Gastrocnemius medialis (tissue), 4 donors: ENCODE data around the gene GARNL3. TPM values are rescaled to one million over a fixed set of nuclear protein-coding genes. Genes with fewer than 3 reads are reported as not detected.

Source experiments
- ATAC-seq, 2 donors: fragments of 150-250 bp; one replicate each; pipeline ENCODE4 v1.9.1; 2016
- DNase-seq, 2 donors: peaks; one replicate each; pipeline ENCODE4 v3.0.0-alpha.2; 2019
- H3K27ac ChIP-seq, 4 donors: fragments of 200-600 bp; sonication (generic); 1 replicate in 1 of 4; 2 replicates in 3 of 4; pipeline ENCODE4 v1.5.1; 2016 to 2018; ENCODE audit warnings: mild to moderate bottlenecking in 2 of 4, moderate library complexity in 1 of 4
- H3K27me3 ChIP-seq, 3 donors: fragments of 200-600 bp; sonication (generic) in 2 of 3; 1 replicate in 1 of 3; 2 replicates in 2 of 3; pipeline versions ENCODE4 v1.5.1 to v1.6.0; 2016 to 2019; ENCODE audit warnings: mild to moderate bottlenecking in 1 of 3, moderate library complexity in 1 of 3
- H3K36me3 ChIP-seq, 2 donors: fragments of 200-600 bp; sonication (generic) in 1 of 2; one replicate each; pipeline ENCODE4 v1.5.1; 2017 to 2018
- H3K4me1 ChIP-seq, 2 donors: fragments of 200-600 bp; sonication (generic) in 1 of 2; one replicate each; pipeline ENCODE4 v1.5.1; 2016 to 2017; ENCODE audit warnings: mild to moderate bottlenecking in 2 of 2
- H3K4me3 ChIP-seq, 4 donors: fragments of 200-600 bp; sonication (generic) in 3 of 4; 1 replicate in 1 of 4; 2 replicates in 3 of 4; pipeline ENCODE4 v1.5.1; 2016 to 2019; ENCODE audit warnings: mild to moderate bottlenecking in 2 of 4
- H3K9me3 ChIP-seq, 3 donors: fragments of 200-600 bp; sonication (generic) in 2 of 3; 1 replicate in 1 of 3; 2 replicates in 2 of 3; pipeline ENCODE4 v1.5.1; 2016 to 2019
- POLR2A ChIP-seq, 2 donors: fragments of 450-650 bp; IDR thresholded peaks; one replicate each; pipeline ENCODE4 v1.6.1; 2017; ENCODE audit warnings: antibody characterized with exemption in 2 of 2, mild to moderate bottlenecking in 2 of 2, moderate library complexity in 2 of 2
- in situ Hi-C, 4 donors: fragments of 200-750 bp; cut with MboI; loops; one replicate each; pipeline versions ENCODE4 v1.15.0 to v1.8.0; 2017; ENCODE audit warnings: low sequenced_read_pairs in 4 of 4
- intact Hi-C: fragments of 100-400 bp; cut with DNase I; formaldehyde crosslinking; loops from one replicate; pipeline ENCODE4 v1.15.1; 2023; ENCODE audit warnings: low total_unique reads
- total RNA-seq, 4 donors: library from RNA; depleted of rRNA; stranded (reverse); fragments of >200 nt; gene quantifications; one replicate each; pipeline versions ENCODE4 v1.1.0 to v1.2.3, GENCODE V29; 2016
- TF ChIP-seq, protein P1 (sequence below), 5 experiments: fragments of 450-650 bp in 3 of 5; fragments of 200-600 bp in 2 of 5; sonication (generic) in 2 of 5; IDR thresholded peaks in 4 of 5; conservative IDR thresholded peaks in 1 of 5; 1 replicate in 4 of 5; 2 replicates in 1 of 5; pipeline ENCODE4 v1.5.1; 2016 to 2019; ENCODE audit warnings: antibody characterized with exemption in 5 of 5, mild to moderate bottlenecking in 3 of 5, moderate library complexity in 3 of 5

Gene GARNL3
- total RNA-seq, 4 donors from 2014 or later: 2.5 to 5.7 (median 3.0) TPM

- no peaks in the 10 kb centered on the region for H3K27me3 ChIP-seq
- no peak for DNase-seq
- H3K4me1 ChIP-seq: peaks cover 0 to 1% of the 10 kb centered on the region in 2 donors
- intact Hi-C loops: no loop called here
- in situ Hi-C loops: no loop called here
- no peaks in the 10 kb centered on the region for H3K36me3 ChIP-seq
- H3K9me3 ChIP-seq: no peaks in the 10 kb centered on the region
- ATAC-seq: no peak
- TF ChIP-seq POLR2A (IDR thresholded peaks at IDR 0.05): no peak
- TF ChIP-seq, protein P1, sequence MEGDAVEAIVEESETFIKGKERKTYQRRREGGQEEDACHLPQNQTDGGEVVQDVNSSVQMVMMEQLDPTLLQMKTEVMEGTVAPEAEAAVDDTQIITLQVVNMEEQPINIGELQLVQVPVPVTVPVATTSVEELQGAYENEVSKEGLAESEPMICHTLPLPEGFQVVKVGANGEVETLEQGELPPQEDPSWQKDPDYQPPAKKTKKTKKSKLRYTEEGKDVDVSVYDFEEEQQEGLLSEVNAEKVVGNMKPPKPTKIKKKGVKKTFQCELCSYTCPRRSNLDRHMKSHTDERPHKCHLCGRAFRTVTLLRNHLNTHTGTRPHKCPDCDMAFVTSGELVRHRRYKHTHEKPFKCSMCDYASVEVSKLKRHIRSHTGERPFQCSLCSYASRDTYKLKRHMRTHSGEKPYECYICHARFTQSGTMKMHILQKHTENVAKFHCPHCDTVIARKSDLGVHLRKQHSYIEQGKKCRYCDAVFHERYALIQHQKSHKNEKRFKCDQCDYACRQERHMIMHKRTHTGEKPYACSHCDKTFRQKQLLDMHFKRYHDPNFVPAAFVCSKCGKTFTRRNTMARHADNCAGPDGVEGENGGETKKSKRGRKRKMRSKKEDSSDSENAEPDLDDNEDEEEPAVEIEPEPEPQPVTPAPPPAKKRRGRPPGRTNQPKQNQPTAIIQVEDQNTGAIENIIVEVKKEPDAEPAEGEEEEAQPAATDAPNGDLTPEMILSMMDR (IDR thresholded peaks at IDR 0.05 in 4 of 5, conservative IDR thresholded peaks at IDR 0.05 in 1 of 5): no peak
- no peak overlapping the region for H3K4me3 ChIP-seq
- H3K27ac ChIP-seq: no peak overlapping the region
These were observed 45.8 kb upstream of the GARNL3 start for GRCh38 chr9:127218818-127219217.

DNA sequence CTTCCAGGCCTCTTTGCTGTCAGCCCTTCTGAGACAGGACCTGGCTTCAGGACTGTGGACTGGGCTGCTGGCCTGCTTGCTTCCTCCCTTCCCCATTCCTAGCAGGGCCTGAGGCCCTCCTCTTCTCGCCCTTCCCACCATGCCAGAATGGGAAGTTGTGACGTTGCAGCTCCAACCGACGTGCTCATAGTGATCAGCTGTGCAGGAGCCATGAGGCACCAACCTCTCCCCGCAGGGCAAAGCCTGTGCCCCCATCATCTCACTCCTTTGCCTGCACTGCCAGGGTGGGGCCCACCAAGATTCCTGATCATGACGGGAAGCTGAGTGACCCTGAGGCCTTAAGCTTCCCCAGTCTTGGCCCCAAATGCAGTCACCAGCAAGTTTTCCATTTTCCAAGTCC lies 45.1 kb upstream of the GARNL3 start:
- Histone ChIP-seq H3K4me3 (no peak overlapping the region), H3K9me3 (no peaks in the 10 kb centered on the region), H3K27me3 (no peaks in the 10 kb centered on the region), H3K4me1 (peaks cover 0 to 8% of the 10 kb centered on the region in 2 donors), H3K27ac (no peak overlapping the region), H3K36me3 (no peaks in the 10 kb centered on the region)
- no peak for TF ChIP-seq POLR2A (IDR thresholded peaks at IDR 0.05)
- TF ChIP-seq, protein P1 (IDR thresholded peaks at IDR 0.05 in 4 of 5, conservative IDR thresholded peaks at IDR 0.05 in 1 of 5): no peak
- in situ Hi-C loops: no loop called here
- ATAC-seq (no peak), DNase-seq (no peak)
- intact Hi-C loops: no loop called here

DNA sequence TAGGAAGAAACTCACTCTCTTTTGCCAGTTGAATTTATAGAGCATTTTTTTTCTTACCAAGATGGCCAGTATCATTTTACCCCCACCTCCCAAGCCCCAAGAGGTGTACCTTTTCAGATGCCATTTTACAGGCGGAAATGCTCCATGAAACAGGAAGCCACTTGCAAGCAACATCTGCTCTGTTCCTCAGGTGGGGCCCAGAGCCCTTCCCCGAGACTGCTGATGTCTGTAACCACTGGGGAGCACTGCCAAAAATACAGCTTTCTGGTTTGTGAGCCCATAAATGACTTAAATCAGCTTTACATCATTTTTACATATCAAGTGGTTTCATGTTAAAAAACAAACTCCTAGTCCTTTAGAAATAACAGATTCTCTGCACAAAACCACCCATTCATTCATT lies 42.9 kb upstream of the GARNL3 start:
- H3K4me1 ChIP-seq: peaks cover 0 to 10% of the 10 kb centered on the region in 2 donors
- no peaks in the 10 kb centered on the region for H3K36me3 ChIP-seq
- no peak for TF ChIP-seq POLR2A (IDR thresholded peaks at IDR 0.05)
- TF ChIP-seq, protein P1 (IDR thresholded peaks at IDR 0.05 in 4 of 5, conservative IDR thresholded peaks at IDR 0.05 in 1 of 5): no peak
- no peaks in the 10 kb centered on the region for H3K9me3 ChIP-seq
- no peaks in the 10 kb centered on the region for H3K27me3 ChIP-seq
- no peak overlapping the region for H3K27ac ChIP-seq
- no peak for ATAC-seq
- H3K4me3 ChIP-seq: no peak overlapping the region
- intact Hi-C loops (loop anchor here (5.0 to 10.0 kb wide), 5 partner anchors 121 to 693 kb away; partner anchors contain the start of genes LRSAM1, RPL12, SLC2A8 and ST6GALNAC4), in situ Hi-C loops (no loop called here)
- DNase-seq: no peak

DNA sequence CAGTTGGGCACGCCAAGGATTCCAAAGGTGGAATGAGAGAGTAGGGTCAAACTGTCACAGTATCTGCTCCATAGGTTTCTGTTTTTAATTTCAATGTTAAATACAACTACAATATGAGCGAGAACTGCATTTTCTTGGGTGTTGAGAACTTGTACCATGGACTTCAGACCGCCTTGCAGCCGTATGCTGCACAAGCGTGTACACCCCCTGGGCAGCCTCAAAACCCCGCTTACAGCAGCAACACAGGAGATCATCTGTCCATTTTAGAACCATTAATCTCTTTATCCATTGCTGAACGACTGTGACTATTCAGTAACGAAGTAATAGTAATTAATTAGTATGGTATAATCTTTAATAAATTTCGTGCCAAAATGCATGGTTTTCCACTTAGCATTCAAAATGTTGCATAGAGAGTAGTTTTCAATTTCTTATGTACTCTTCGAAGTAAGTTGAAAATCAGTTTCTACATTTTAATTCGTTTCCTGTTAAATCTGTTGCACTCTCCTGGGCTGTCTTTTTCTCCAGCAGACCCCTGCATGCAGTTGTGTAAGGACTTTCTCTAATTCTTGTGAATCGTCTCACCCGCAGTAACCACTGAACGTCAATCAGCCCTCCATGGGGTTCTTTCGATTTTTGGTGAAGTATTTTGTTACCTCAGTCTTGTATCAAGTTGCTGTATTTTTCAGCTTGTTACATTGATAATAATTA lies 42.0 kb upstream of the GARNL3 start:
- Histone ChIP-seq H3K27ac (no peak overlapping the region), H3K36me3 (no peaks in the 10 kb centered on the region), H3K27me3 (no peaks in the 10 kb centered on the region), H3K4me1 (peaks cover 0 to 10% of the 10 kb centered on the region in 2 donors), H3K4me3 (no peak overlapping the region), H3K9me3 (no peaks in the 10 kb centered on the region)
- in situ Hi-C loops: no loop called here
- no peak for TF ChIP-seq POLR2A (IDR thresholded peaks at IDR 0.05)
- TF ChIP-seq, protein P1 (IDR thresholded peaks at IDR 0.05 in 4 of 5, conservative IDR thresholded peaks at IDR 0.05 in 1 of 5): no peak
- DNase-seq: no peak
- intact Hi-C loops: loop anchor here (5.0 to 10.0 kb wide), 5 partner anchors 120 to 692 kb away; partner anchors contain the start of genes LRSAM1, RPL12, SLC2A8 and ST6GALNAC4
- ATAC-seq: no peak
